Cortex of kidney (tissue), 1 donor: ENCODE data around the gene ELP2.

Experiments used
- DNase-seq: peaks from one replicate; lab custom pipeline; 2025; lab: John Stamatoyannopoulos, UW

ELP2 gene

GRCh38 chr18:36120297-36120696 is 9.4 kb upstream of the ELP2 start:
- no peak for DNase-seq

- DNase-seq, result no peak
Measured at GRCh38 chr18:36124841-36125240, 4.9 kb upstream of the ELP2 start.

GRCh38 chr18:36126668-36127067 is 3.0 kb upstream of the ELP2 start:
- no peak for DNase-seq

DNA sequence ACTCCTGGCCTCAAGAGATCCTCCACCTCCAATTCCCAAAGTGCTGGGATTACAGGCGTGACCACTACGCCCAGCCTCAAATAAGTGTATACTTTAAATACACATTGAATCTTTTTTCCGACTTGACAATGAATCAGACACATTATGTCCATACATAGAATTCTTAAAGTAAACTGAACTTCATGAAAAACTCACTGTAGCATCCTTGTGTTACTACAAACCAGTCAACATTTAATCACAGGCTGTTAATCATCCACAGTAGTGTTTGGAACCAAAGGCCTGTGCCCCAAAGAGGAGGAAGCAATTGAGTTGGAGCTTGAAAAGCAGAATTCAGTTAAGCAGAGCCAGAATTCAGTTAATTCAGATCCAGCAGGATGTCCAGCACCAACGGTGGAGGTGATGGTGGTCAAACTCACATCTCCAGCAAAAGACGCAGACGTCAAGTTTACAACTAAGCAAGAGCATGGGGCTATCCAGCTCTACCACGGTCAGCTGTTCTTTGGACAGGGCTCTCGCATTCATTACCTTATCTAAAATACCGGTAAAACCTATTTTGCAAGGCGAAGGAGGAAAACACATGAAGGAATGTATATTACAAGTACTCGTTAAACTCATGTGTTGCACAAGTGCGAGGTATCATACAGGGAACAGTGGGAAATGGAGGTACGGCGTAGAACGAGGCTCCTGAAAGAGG is 1.7 kb upstream of the ELP2 start:
- no peak for DNase-seq

GRCh38 chr18:36128530-36128870 is 1.2 kb upstream of the ELP2 start:
- no peak for DNase-seq

- DNase-seq, result no peak
Measured at GRCh38 chr18:36128907-36129299, 796 bp upstream of the ELP2 start.

DNA sequence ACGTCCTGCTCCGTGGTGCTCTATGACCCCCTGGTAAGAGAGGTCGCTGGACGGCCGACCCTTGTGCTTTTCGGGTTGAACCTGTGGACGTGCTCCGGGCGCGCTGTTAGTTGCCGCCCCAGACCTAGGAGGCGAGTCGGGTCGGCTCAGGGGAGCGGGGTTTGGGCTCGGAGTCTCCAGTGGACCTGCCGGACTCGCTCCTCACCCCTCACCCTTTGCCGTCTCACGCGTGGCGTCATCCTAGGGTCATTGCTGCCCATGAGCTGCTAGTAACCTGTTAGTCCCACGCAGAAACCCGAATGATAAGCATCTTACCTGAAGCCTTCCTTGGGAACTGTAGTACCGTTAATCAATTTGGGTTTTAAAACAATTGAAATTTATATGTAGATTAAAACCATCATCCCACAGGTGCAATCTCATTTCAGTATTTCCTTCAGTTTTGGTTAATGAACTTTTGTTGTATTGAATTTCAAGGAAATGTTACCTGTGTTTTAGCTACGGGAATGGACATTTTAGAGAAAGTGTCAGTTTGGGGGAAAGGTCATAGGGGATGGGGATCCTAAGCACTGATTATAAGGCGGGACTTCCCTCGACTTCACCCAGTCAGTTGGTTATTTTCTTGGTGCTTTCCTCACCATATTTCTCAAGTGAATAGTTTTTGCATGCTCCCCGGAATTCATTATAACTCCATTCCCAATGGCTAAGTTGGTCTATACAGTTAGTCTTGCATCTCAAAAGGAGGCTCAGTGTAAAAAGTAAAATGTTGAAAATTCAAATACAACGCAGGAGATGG is 536 bp downstream of the ELP2 start:
- DNase-seq, result no peak

- no peak for DNase-seq
Measured at GRCh38 chr18:36130883-36131653, 1.4 kb downstream of the ELP2 start.

DNA sequence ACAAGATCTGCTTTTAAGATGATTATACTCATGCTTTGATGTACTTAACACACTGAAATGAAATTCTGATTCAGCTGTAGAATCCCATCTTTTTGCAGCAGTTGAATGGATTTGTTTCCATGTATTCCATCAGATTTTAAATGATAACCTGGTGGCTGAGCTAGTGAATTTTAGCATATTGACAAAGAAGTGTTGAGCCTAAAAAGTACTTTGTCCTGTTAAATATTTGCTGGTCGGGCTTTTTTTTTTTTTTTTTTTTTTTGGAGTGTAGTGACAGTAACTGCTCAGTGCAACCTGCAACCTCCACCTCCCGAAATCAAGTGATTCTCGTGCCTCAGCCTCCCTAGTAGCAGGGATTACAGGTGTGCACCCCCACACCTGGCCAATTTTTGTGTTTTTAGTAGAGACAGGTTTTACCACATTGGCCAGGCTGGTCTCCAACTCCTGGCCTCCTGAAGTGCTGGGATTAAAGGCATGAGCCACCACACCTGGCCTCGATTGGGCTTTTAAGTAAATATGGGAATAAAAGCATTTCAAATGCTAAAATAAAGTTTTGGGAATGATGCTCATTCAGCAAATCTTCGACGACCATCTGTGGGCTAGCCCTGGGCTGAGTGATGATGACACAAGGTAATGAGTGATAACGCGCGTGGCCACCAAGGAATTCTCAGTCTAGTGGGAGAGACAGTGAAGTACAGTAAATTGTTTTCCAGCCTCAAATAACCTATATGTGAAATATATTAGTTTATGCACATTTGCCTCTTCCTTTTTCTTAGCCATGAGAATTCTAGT is 2.2 kb downstream of the ELP2 start:
- no peak for DNase-seq

- no peak for DNase-seq
Measured at GRCh38 chr18:36132756-36133155, 3.1 kb downstream of the ELP2 start.

DNA sequence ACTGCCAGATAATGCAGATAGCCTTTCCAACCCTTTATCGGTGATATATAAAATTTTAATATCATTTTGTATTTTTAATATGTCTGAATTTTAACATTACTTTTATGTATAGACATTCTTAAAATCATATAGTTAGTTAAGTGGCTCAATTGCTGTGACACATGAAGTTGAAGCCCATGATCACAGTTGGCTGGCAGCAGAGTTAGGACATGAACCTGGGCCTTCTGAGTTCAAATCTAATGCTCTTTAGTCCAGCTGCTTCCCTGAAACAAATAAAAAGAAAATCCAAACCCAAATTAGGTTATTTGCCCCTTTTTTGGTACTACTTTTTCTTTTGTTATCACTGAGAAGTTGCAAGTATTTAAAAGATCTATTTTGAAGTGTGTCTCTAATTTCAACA is 5.6 kb downstream of the ELP2 start:
- DNase-seq, result no peak

GRCh38 chr18:36139245-36139644 is 9.5 kb downstream of the ELP2 start:
- no peak for DNase-seq

DNA sequence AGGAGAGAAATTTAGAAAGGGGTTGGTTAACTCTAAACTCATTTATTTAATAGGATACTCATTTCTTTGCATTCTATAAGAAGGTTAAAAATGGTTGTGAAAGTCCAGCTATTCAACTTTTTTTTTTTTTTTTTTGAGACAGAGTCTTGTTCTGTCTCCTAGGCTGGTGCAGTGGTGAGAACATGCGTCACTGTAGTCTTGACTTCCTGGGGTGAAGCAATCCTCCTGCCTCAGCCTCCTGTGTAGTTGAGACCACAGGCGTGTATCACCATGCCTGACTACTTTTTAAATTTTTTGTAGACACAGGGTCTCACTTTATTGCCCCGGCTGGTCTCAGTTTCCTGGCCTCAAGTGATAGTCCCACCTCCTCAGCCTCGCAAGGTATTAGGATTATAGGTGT is 11.9 kb downstream of the ELP2 start:
- DNase-seq, result no peak

- no peak for DNase-seq
Measured at GRCh38 chr18:36142751-36143150, 13.1 kb downstream of the ELP2 start.

- no peak for DNase-seq
Measured at GRCh38 chr18:36143391-36143790, 13.7 kb downstream of the ELP2 start.

DNA sequence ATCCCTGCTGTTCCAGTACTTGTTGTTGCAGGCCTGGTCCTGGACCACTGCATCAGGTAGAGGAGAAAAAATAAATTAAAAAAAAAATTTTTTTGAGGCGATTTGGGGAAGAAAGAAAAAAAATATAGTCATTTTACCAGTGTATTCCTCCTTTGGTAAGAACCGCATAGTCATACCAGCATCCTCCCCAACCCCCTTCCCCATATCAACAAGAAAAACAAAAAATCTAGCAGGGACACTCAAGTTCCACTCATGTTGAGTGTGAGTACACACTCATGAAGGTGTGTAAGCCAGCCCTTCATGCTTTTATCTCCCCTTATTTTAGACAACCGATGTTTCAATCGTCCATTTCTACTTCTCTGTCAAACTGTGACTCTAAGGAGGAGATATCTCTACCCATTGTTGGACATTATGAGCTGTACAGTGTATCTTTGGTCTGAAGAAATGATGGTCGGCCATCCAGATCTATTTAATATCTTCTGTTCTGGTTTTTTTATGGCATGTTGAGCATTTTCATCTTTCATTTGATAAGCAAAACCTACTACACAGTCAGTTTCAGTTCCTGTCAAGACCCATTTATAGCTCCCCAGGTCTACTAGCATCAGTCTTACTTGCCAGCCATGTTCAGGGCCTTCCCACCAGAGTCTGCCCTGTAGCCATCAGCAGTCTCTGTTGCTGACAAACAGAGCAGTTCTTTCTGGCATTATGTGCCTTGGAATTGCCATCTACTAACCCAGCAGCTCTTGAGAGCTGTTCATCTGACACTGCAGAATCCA is 20.0 kb downstream of the ELP2 start:
- no peak for DNase-seq

- DNase-seq, result no peak
Measured at GRCh38 chr18:36152781-36153180, 23.1 kb downstream of the ELP2 start.

DNA sequence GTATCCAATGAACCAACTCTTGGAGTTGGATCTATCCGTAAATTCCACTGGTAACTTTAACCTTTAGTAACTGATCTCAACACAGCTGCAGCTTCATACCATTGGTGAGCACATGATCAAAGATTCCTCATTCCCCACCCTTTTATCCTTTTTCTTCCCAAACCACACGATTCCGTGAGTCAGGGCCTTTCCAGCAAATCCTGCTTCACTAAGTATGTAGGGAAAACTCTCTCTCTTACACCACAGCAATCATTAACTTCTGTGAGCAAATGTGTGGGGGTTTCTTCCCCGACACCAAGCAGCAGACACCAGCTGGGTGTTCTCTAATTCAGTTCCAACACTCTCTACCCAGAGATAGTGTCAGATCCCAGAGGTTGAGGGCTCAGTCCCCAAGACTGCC is 23.5 kb downstream of the ELP2 start:
- no peak for DNase-seq

- DNase-seq, result no peak
Measured at GRCh38 chr18:36153771-36154170, 24.1 kb downstream of the ELP2 start.

GRCh38 chr18:36155851-36156757 is 26.4 kb downstream of the ELP2 start:
- DNase-seq, result no peak
